Esophagus squamous epithelium (tissue), 4 donors: Measurements from ENCODE around the gene XKR8.

Experiments
- CTCF ChIP-seq, 6 experiments: fragments of 450-650 bp in 4 of 6; fragments of 200-600 bp in 2 of 6; sonication (generic) in 2 of 6; IDR thresholded peaks; one replicate each; pipeline ENCODE4 v1.5.1; 2016 to 2019; ENCODE audit warnings: antibody characterized with exemption in 6 of 6, mild to moderate bottlenecking in 4 of 6, moderate library complexity in 4 of 6
- POLR2A ChIP-seq, 4 donors: fragments of 450-650 bp; IDR thresholded peaks; one replicate each; pipeline ENCODE4 v1.6.1; 2017; ENCODE audit warnings: antibody characterized with exemption in 4 of 4, mild to moderate bottlenecking in 4 of 4, moderate library complexity in 3 of 4

DNA sequence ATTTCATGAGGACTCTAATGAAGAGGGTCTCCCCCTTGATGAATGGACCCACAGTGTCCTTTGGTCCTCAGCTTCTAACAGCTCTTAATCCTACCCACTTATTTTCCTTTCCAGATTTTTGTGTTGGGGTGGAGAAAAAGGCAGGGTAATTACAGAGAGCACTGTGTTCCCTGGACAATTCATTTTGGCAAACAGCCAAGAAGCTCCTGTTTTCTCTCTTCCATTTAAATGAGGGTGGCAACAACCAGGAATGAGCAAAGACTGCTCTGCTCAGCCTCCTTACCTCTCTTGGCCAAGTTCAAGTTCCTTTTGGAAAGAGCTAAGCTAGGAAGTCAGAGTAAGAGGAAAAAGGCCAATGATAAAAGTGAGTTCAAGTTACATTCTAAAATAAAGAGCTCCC is 11.9 kb downstream of the XKR8 start:
- TF ChIP-seq CTCF (IDR thresholded peaks at IDR 0.05) (no peak), POLR2A (IDR thresholded peaks at IDR 0.05) (no peak)
